Left cardiac atrium (tissue), 4 donors: ENCODE measurements around the gene SLC6A3. TPM values are rescaled to one million over a fixed set of nuclear protein-coding genes. Genes with fewer than 3 reads are reported as not detected.
"Not testable (repeated sequence)": the region's sequence is repeated elsewhere in the genome, so short reads cannot be mapped to it uniquely, and the experiment has no call there.

ENCODE experiments used
- ATAC-seq, 2 donors: fragments of 200-7000 bp; cut with Tn5 transposase; one replicate each; pipeline ENCODE4 v1.9.1; 2020; ENCODE audit warnings: mild to moderate bottlenecking in 2 of 2, moderate library complexity in 2 of 2
- DNase-seq: peaks from one replicate; pipeline ENCODE4 v3.0.0-alpha.2; 2020
- intact Hi-C, 2 donors: fragments of 100-400 bp; cut with DNase I; formaldehyde crosslinking; loops; one replicate each; pipeline versions ENCODE4 v1.14.1 to v1.15.1; 2022 to 2023
- total RNA-seq, 2 donors: library from RNA; stranded (reverse); fragmentation: NEBNext Ultra II Directional; extraction: Animal tissue kit (Norgen Biotek cat#: 25700); gene quantifications; one replicate each; pipeline ENCODE4 v1.2.1, GENCODE V29; 2021
- donor health status: DM: no; HTN: yes; CAD: no.
- donor health status: DM: no; HTN: yes; CAD: no; lungs with severe emphysema.
- donor health status: DM: yes; HTN: yes; CAD: no.
- donor health status: Dilated cardiomyopathy.

The SLC6A3 gene
- total RNA-seq, 2 donors from 2014 or later: 0.06 TPM; not detected in 1

- no peak for DNase-seq
- intact Hi-C loops: no loop called here
- no peak for ATAC-seq
Measured at GRCh38 chr5:1467341-1468246, 22.4 kb upstream of the SLC6A3 start.

- intact Hi-C loops: no loop called here
- DNase-seq (no peak), ATAC-seq (no peak)
Measured at GRCh38 chr5:1466631-1467265, 21.5 kb upstream of the SLC6A3 start.

- DNase-seq (no peak), ATAC-seq (no peak)
- intact Hi-C loops: no loop called here
Measured at GRCh38 chr5:1465966-1466471, 20.8 kb upstream of the SLC6A3 start.

GRCh38 chr5:1465117-1465516 is 19.9 kb upstream of the SLC6A3 start:
- ATAC-seq (no peak), DNase-seq (no peak)
- intact Hi-C loops: no loop called here

DNA sequence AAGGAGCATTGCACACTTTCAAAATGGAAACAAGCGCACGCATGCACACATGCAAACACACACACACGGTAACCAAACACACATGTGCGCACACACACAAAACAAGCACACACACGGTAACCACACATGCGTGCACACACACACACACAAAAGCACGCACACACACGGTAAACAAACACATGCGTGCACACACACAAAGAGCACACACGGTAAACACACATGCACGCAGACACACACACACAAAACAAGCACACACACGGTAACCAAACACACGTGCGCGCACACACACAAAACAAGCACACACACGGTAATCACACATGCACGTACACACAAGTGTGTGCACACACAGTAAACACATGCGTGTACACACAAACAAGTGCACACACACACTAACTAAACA is 19.3 kb upstream of the SLC6A3 start:
- intact Hi-C loops: no loop called here
- DNase-seq: no peak
- no peak for ATAC-seq

DNA sequence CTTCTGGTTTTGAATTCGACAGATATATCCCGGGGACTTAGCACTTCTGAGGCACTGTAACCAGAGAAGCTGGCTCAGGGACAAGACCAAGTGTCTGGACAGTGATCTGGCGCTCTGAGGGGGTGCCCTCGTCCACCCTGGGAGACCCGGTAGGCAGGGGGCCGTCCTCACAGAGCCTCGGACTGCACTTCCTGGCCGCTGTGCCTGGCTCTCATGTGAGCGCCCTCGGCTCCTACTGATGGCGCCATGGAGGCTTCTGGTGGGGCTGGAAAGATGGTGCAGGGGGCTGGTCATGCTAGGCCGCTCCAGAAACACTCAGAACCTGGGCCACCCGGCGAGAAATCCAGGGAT is 18.8 kb upstream of the SLC6A3 start:
- intact Hi-C loops: no loop called here
- DNase-seq (no peak), ATAC-seq (no peak)

- no peak for ATAC-seq
- DNase-seq: no peak
- intact Hi-C loops: no loop called here
Measured at GRCh38 chr5:1463326-1464095, 18.3 kb upstream of the SLC6A3 start.

DNA sequence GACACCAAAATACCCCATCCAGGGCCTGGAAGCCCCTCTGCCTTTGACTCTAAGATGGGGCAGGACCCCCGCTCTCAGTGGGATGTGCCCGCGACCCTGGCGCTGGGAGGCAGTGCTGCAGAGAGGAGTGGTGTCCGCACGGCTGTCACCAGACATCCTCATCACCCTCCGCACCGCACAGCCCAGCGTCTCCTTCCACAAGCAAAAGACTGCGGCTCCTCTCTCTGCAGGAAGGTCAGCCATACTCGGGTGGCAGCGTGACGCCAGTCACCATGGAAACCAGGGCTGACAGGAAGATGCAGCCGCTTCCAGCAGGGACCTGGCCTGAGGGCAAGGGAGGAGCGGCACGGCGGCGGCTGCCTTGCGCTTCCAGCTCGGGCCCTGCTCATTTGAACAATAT is 17.1 kb upstream of the SLC6A3 start:
- no peak for ATAC-seq
- intact Hi-C loops: no loop called here
- DNase-seq: no peak

DNA sequence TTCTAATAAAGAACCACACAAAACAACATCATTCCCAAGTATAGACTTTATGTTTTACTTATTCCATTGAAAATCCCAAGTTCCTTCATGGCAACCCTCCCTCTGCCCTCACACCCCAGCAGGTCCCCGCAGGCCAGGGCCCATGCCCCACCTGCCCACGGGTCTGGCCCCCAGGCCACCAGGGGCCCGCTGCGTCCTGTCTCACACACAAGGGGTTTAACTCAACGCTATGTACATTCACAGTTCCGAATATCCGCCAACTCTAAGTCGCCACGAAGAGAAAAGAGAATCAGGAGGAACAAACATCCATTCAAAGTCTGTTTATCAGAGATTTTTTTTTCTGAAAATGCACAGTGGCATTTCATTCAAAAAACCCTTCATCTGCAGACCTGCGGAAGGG is 16.2 kb upstream of the SLC6A3 start:
- no peak for DNase-seq
- no peak for ATAC-seq
- intact Hi-C loops: no loop called here

DNA sequence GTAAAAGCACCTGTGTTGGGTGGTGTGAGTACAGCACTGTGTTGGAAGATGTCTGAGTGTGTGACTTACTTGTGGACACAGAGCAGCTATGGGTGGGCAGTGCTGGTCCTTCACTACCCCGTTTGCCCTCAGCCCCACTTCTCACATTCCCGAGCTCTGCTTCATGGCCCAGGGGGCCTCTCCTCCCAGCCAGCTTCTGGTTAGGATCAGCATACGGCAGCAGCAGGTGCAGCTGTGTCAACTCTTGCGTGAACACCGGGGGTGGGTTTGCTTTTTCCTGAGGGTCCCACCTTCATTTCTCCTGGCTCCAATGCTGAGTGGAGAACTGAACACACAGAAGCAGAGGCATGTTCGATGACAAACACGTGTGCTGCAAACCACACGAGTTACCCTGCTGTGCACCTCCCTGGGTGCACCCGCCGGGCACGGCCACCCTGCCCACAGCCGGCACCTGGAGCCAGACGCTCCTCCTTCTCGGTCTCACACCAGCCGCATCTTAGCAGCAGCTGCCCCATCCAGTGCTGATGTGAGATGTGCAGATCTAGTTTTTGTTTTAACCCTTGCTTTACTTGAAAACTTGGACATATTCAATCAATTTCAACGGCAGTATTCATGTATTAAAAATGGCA is 14.9 kb upstream of the SLC6A3 start:
- DNase-seq: no peak

DNA sequence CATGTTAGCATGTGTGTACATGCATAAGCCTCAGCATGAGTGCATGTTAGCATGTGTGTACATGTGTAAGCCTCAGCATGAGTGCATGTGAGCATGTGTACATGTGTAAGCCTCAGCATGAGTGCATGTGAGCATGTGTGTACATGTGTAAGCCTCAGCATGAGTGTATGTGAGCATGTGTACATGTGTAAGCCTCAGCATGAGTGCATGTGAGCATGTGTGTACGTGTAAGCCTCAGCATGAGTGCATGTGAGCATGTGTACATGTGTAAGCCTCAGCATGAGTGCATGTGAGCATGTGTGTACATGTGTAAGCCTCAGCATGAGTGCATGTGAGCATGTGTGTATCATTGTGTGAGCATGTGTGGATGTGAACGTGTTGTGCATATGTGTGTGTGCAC is 14.2 kb upstream of the SLC6A3 start:
- intact Hi-C loops, ATAC-seq, DNase-seq: not testable (repeated sequence)

More for the DNA sequence above, 14.9 kb upstream of the SLC6A3 start:
- no peak for ATAC-seq
- intact Hi-C loops: no loop called here

DNA sequence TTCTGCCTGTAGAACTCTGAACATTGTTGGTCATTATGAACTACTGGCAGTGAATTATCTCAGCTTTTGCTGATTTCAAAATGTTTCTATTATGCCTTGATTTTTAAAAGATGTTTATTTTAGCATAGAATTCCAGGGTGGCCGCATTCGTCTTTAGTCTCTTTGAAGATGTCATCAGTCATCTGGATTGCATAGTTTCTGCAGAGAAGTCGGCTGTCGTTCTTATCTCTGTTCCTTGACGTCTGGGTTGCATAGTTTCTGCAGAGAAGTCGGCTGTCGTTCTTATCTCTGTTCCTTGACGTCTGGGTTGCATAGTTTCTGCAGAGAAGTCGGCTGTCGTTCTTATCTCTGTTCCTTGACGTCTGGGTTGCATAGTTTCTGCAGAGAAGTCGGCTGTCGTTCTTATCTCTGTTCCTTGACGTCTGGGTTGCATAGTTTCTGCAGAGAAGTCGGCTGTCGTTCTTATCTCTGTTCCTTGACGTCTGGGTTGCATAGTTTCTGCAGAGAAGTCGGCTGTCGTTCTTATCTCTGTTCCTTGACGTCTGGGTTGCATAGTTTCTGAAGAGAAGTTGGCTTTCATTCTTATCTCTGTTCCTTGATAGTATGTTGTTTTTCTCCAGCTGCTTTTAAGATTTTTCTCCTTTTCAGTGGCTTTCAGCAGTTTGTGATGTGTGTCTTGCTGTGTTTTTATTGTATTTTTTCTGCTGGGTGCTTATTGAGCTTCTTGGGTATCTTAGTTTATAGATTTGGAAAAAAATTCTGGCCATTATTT is 11.1 kb upstream of the SLC6A3 start:
- DNase-seq, ATAC-seq, intact Hi-C loops: not testable (repeated sequence)

DNA sequence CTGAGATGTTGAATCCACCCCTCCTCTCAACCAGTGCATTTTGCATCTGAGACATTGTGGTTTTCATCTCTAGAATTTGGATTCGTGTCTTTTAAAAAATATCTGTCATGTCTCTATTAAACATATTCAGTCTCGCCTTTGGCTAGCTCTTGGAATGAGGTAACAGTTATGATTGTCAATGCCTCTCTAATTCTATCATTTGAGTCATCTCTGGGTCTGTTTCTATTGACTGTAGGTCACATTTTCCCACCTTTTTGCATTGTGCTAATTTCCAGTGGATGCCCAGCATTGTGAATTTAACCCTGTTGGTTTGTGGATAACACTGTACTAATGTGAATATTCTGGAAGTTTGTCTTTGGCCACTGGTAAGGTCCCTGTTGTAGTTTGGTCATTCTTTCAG is 8.4 kb upstream of the SLC6A3 start:
- no peak for DNase-seq
- ATAC-seq: no peak
- intact Hi-C loops: no loop called here

GRCh38 chr5:1449081-1449630 is 3.9 kb upstream of the SLC6A3 start:
- ATAC-seq: no peak
- intact Hi-C loops: no loop called here
- DNase-seq: no peak

- DNase-seq (no peak), ATAC-seq (no peak)
- intact Hi-C loops: no loop called here
Measured at GRCh38 chr5:1448511-1449011, 3.3 kb upstream of the SLC6A3 start.

GRCh38 chr5:1447671-1448361 is 2.6 kb upstream of the SLC6A3 start:
- DNase-seq (no peak), ATAC-seq (no peak)
- intact Hi-C loops: no loop called here

- no peak for ATAC-seq
- no peak for DNase-seq
- intact Hi-C loops: no loop called here
Measured at GRCh38 chr5:1446602-1447343, 1.5 kb upstream of the SLC6A3 start.
